OCI-LY1 (cell line): Measurements from ENCODE around the gene C1QB.

ENCODE experiments used
- CTCF ChIP-seq: fragments of 200-600 bp; sonication (generic), shearing (Covaris generic); IDR thresholded peaks from 2 replicates; pipeline ENCODE4 v1.5.1; 2017; ENCODE audit warnings: mild to moderate bottlenecking, antibody characterized with exemption, low read length, moderate library complexity, mixed read lengths
- EZH2 ChIP-seq: fragments of 200-600 bp; sonication (generic), shearing (Covaris generic); IDR thresholded peaks from 2 replicates; pipeline ENCODE4 v1.8.0; 2017; ENCODE audit warnings: borderline replicate concordance, mixed run types, mild to moderate bottlenecking, antibody characterized with exemption, low read length, moderate library complexity, mixed read lengths

DNA sequence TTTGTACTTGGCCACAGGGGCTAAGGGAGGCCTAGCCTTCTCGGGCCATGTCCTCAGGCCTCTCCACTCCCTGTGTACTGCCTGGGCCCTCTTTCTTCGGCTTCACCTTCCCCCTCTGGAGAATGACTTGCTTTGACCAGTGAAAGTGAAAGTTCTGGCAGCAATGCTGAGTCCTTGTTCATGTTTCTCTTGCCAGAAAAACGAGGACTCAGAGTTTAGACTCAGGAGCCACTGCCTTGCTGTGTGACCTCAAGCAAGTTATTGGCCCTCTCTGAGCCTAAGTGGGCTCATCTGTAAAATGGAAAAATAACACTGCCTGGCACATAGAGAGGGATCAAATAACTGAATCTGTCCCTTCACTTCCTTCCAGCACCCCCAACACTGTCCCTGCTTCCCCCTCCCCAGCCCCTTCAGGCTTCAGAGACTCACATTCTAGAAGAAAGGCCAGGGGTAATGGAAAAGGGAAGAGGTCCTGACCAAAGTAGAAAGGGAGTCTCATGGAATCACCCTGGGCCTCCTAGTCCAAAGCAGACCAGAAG is 15.1 kb upstream of the C1QB start:
- TF ChIP-seq CTCF (no peak), EZH2 (no peak)
